Uterus (tissue), 2 donors: ENCODE results near the gene FKBP4.

Experiments
- CTCF ChIP-seq, 4 experiments: fragments of 200-600 bp in 2 of 4; fragments of 450-650 bp in 2 of 4; sonication (generic) in 2 of 4; IDR thresholded peaks; one replicate each; pipeline ENCODE4 v1.5.1; 2016 to 2019; ENCODE audit warnings: antibody characterized with exemption in 4 of 4, mild to moderate bottlenecking in 2 of 4, moderate library complexity in 1 of 4
- POLR2A ChIP-seq, 2 donors: fragments of 450-650 bp; IDR thresholded peaks; one replicate each; pipeline ENCODE4 v1.6.1; 2016; ENCODE audit warnings: antibody characterized with exemption in 2 of 2, mild to moderate bottlenecking in 1 of 2, moderate library complexity in 1 of 2

GRCh38 chr12:2826721-2827515 is 32.1 kb downstream of the FKBP4 start:
- TF ChIP-seq CTCF (IDR thresholded peaks at IDR 0.05) (no peak), POLR2A (IDR thresholded peaks at IDR 0.05) (no peak)
